HG03045 (cell line): ENCODE results near the gene ADAMTS2.

Experiments used
- ATAC-seq: cut with Tn5 transposase; IDR thresholded peaks from one replicate; pipeline ENCODE4 v1.9.1; 2021; ENCODE audit warnings: mild to moderate bottlenecking, moderate library complexity; ENCODE audit not compliant: unreplicated experiment

ADAMTS2 gene

GRCh38 chr5:179187229-179187678 lies 158.0 kb downstream of the ADAMTS2 start:
- ATAC-seq, result no peak

- no peak for ATAC-seq
Measured at GRCh38 chr5:179186801-179187200, 158.5 kb downstream of the ADAMTS2 start.

GRCh38 chr5:179185941-179186411 lies 159.3 kb downstream of the ADAMTS2 start:
- ATAC-seq, result no peak

GRCh38 chr5:179185256-179185940 lies 159.9 kb downstream of the ADAMTS2 start:
- ATAC-seq, result no peak

- ATAC-seq, result no peak
Measured at GRCh38 chr5:179184521-179185050, 160.7 kb downstream of the ADAMTS2 start.

GRCh38 chr5:179183481-179183880 lies 161.8 kb downstream of the ADAMTS2 start:
- ATAC-seq, result no peak

- ATAC-seq, result no peak
Measured at GRCh38 chr5:179182601-179183000, 162.7 kb downstream of the ADAMTS2 start.

GRCh38 chr5:179181988-179182387 lies 163.3 kb downstream of the ADAMTS2 start:
- no peak for ATAC-seq

GRCh38 chr5:179180921-179181645 lies 164.2 kb downstream of the ADAMTS2 start:
- ATAC-seq, result no peak

- no peak for ATAC-seq
Measured at GRCh38 chr5:179180061-179180610, 165.1 kb downstream of the ADAMTS2 start.

- no peak for ATAC-seq
Measured at GRCh38 chr5:179177711-179178575, 167.3 kb downstream of the ADAMTS2 start.

GRCh38 chr5:179176571-179177230 lies 168.6 kb downstream of the ADAMTS2 start:
- no peak for ATAC-seq

GRCh38 chr5:179176166-179176565 lies 169.1 kb downstream of the ADAMTS2 start:
- no peak for ATAC-seq

GRCh38 chr5:179171816-179172745 lies 173.2 kb downstream of the ADAMTS2 start:
- no peak for ATAC-seq

- no peak for ATAC-seq
Measured at GRCh38 chr5:179171251-179171815, 173.9 kb downstream of the ADAMTS2 start.

- ATAC-seq, result no peak
Measured at GRCh38 chr5:179170606-179171005, 174.7 kb downstream of the ADAMTS2 start.

- no peak for ATAC-seq
Measured at GRCh38 chr5:179169836-179170235, 175.4 kb downstream of the ADAMTS2 start.

GRCh38 chr5:179168664-179169063 lies 176.6 kb downstream of the ADAMTS2 start:
- ATAC-seq, result no peak
